ENCODE results near the gene ALDH1B1. TPM values are rescaled to one million over a fixed set of nuclear protein-coding genes. Genes with fewer than 3 reads are reported as not detected.

The ALDH1B1 gene
- total RNA-seq, 2 donors from 2014 or later, result 195 to 229 TPM

- H3K27me3 ChIP-seq (replicated peaks; ENCODE audit: insufficient read depth), result no peaks in the 10 kb centered on the region
- H3K27ac ChIP-seq, result peak overlapping the region; percentile 99 to 100
- no peaks in the 10 kb centered on the region for H3K36me3 ChIP-seq
- no peaks in the 10 kb centered on the region for H3K9me3 ChIP-seq
- H3K4me1 ChIP-seq (ENCODE audit: control insufficient read depth in 1 of 2, low read depth in 2 of 2), result peaks cover 21 to 68% of the 10 kb centered on the region in 2 donors
- ATAC-seq (ENCODE audit: insufficient number of reproducible peaks, low FRiP score, low read depth) (peak; percentile 13), DNase-seq (ENCODE audit: low spot score) (no peak)
- no peak overlapping the region for H3K4me3 ChIP-seq
- no peak for TF ChIP-seq CTCF (IDR thresholded peaks at IDR 0.05)
These were observed 3.9 kb upstream of the ALDH1B1 start for GRCh38 chr9:38388283-38389223.

- ATAC-seq (ENCODE audit: insufficient number of reproducible peaks, low FRiP score, low read depth) (no peak), DNase-seq (ENCODE audit: low spot score) (no peak)
- Histone ChIP-seq H3K36me3 (no peaks in the 10 kb centered on the region), H3K27ac (peak overlapping the region; percentile 99 to 100), H3K4me1 (ENCODE audit: control insufficient read depth in 1 of 2, low read depth in 2 of 2) (peaks cover 23 to 70% of the 10 kb centered on the region in 2 donors), H3K4me3 (peak overlapping the region; percentile 2), H3K9me3 (no peaks in the 10 kb centered on the region), H3K27me3 (replicated peaks; ENCODE audit: insufficient read depth) (no peaks in the 10 kb centered on the region)
- no peak for TF ChIP-seq CTCF (IDR thresholded peaks at IDR 0.05)
These were observed 3.2 kb upstream of the ALDH1B1 start for GRCh38 chr9:38389313-38389712.

GRCh38 chr9:38390442-38390841, 2.1 kb upstream of the ALDH1B1 start:
- peaks cover 8% of the 10 kb centered on the region for H3K36me3 ChIP-seq
- H3K27ac ChIP-seq, result peak overlapping the region; percentile 99 to 100
- no peak for TF ChIP-seq CTCF (IDR thresholded peaks at IDR 0.05)
- no peaks in the 10 kb centered on the region for H3K9me3 ChIP-seq
- DNase-seq (ENCODE audit: low spot score), result no peak
- H3K4me3 ChIP-seq, result no peak overlapping the region
- H3K4me1 ChIP-seq (ENCODE audit: control insufficient read depth in 1 of 2, low read depth in 2 of 2), result peaks cover 34 to 70% of the 10 kb centered on the region in 2 donors
- no peaks in the 10 kb centered on the region for H3K27me3 ChIP-seq (replicated peaks; ENCODE audit: insufficient read depth)
- no peak for ATAC-seq (ENCODE audit: insufficient number of reproducible peaks, low FRiP score, low read depth)

- H3K4me3 ChIP-seq, result no peak overlapping the region
- peaks cover 12% of the 10 kb centered on the region for H3K36me3 ChIP-seq
- H3K27me3 ChIP-seq (replicated peaks; ENCODE audit: insufficient read depth), result no peaks in the 10 kb centered on the region
- H3K9me3 ChIP-seq, result no peaks in the 10 kb centered on the region
- DNase-seq (ENCODE audit: low spot score) (no peak), ATAC-seq (ENCODE audit: insufficient number of reproducible peaks, low FRiP score, low read depth) (no peak)
- peaks cover 35 to 70% of the 10 kb centered on the region in 2 donors for H3K4me1 ChIP-seq (ENCODE audit: control insufficient read depth in 1 of 2, low read depth in 2 of 2)
- H3K27ac ChIP-seq, result peak overlapping the region; percentile 99 to 100
- no peak for TF ChIP-seq CTCF (IDR thresholded peaks at IDR 0.05)
These were observed 1.7 kb upstream of the ALDH1B1 start for GRCh38 chr9:38390851-38391250.

- Histone ChIP-seq H3K27me3 (replicated peaks; ENCODE audit: insufficient read depth) (no peaks in the 10 kb centered on the region), H3K4me3 (peak overlapping the region; percentile 93), H3K36me3 (peaks cover 18% of the 10 kb centered on the region), H3K9me3 (no peaks in the 10 kb centered on the region), H3K4me1 (ENCODE audit: control insufficient read depth in 1 of 2, low read depth in 2 of 2) (peaks cover 40 to 75% of the 10 kb centered on the region in 2 donors), H3K27ac (peak overlapping the region; percentile 99 to 100)
- DNase-seq (ENCODE audit: low spot score) (no peak), ATAC-seq (ENCODE audit: insufficient number of reproducible peaks, low FRiP score, low read depth) (no peak)
- no peak for TF ChIP-seq CTCF (IDR thresholded peaks at IDR 0.05)
These were observed 1.0 kb upstream of the ALDH1B1 start for GRCh38 chr9:38391278-38392118.

Measured in thoracic aorta (tissue), 2 donors.